GM12878 (cell line): ENCODE measurements around the gene EFCAB8. TPM values are rescaled to one million over a fixed set of nuclear protein-coding genes. Genes with fewer than 3 reads are reported as not detected.

Experiments used
- CBFB ChIP-seq: IDR thresholded peaks from 2 replicates; pipeline ENCODE4 v1.6.1; 2016; ENCODE audit warnings: antibody characterized with exemption, low read depth
- CHD1 ChIP-seq: IDR thresholded peaks from 2 replicates; pipeline ENCODE4 v1.6.1; 2012; ENCODE audit warnings: low read depth, low read length, improper control_type of control experiment
- CHD2 ChIP-seq: IDR thresholded peaks from 2 replicates; pipeline ENCODE4 v1.6.1; 2011; ENCODE audit warnings: low read depth, low read length, improper control_type of control experiment, borderline replicate concordance
- CHD4 ChIP-seq: fragments of 200-600 bp; sonication (generic); IDR thresholded peaks from 2 replicates; pipeline ENCODE4 v1.6.1; 2016; ENCODE audit warnings: mild to moderate bottlenecking
- HDGF ChIP-seq: fragments of 450-650 bp; IDR thresholded peaks from 2 replicates; pipeline ENCODE4 v1.6.1; 2016; ENCODE audit warnings: antibody characterized with exemption
- IKZF1 ChIP-seq: fragments of 450-650 bp; conservative IDR thresholded peaks from 2 replicates; pipeline ENCODE4 v1.6.1; 2017; ENCODE audit warnings: antibody characterized with exemption, mild to moderate bottlenecking
- KAT2A ChIP-seq: conservative IDR thresholded peaks from 2 replicates; pipeline ENCODE4 v1.6.1; 2011; ENCODE audit warnings: low read depth, low read length; ENCODE audit not compliant: control insufficient read depth
- RUNX3 ChIP-seq: IDR thresholded peaks from 2 replicates; pipeline ENCODE4 v1.6.1; 2012; ENCODE audit warnings: low read length, inconsistent platforms
- SMARCA5 ChIP-seq: fragments of 450-650 bp; IDR thresholded peaks from 2 replicates; pipeline ENCODE4 v1.6.1; 2017; ENCODE audit warnings: mild to moderate bottlenecking
- WRNIP1 ChIP-seq: IDR thresholded peaks from 2 replicates; pipeline ENCODE4 v1.6.1; 2011; ENCODE audit warnings: low read depth, low read length, improper control_type of control experiment, borderline replicate concordance
- polyA plus RNA-seq, 11 experiments: library from polyadenylated mRNA; depleted of rRNA in 4 of 11; unstranded in 6 of 11; stranded (reverse) in 5 of 11; fragments of >200 nt; fragmentation: Nextera tagmentation in 4 of 11; fragmentation: Illumina TruSeq in 1 of 11; extraction: Ambion mirVana in 4 of 11; extraction: Trizol in 1 of 11; gene quantifications; 1 replicate in 1 of 11; 2 replicates in 10 of 11; pipeline versions ENCODE4 v1.2.1 to v1.2.3, GENCODE V29; 2011 to 2016; ENCODE audit warnings: inconsistent platforms in 2 of 11, missing spikeins in 2 of 11, low read depth in 1 of 11
- total RNA-seq, 4 experiments: library from RNA; depleted of rRNA in 3 of 4; stranded (reverse); fragments of >200 nt in 3 of 4; fragmentation: Illumina TruSeq in 1 of 4; extraction: Trizol in 1 of 4; gene quantifications; 2 replicates each; pipeline versions ENCODE4 v1.2.1 to v1.2.3, GENCODE V29; 2013 to 2021
- TF ChIP-seq, protein P1 (sequence below): IDR thresholded peaks from 2 replicates; pipeline ENCODE4 v1.6.1; 2012; ENCODE audit warnings: low read depth, low read length, improper control_type of control experiment
- TF ChIP-seq, protein P2 (sequence below), 3 experiments: IDR thresholded peaks in 2 of 3; conservative IDR thresholded peaks in 1 of 3; 2 replicates each; pipeline ENCODE4 v1.5.1; 2011; ENCODE audit warnings: low read depth in 3 of 3, low read length in 3 of 3, mild to moderate bottlenecking in 3 of 3, control low read depth in 2 of 3, moderate library complexity in 2 of 3, inconsistent platforms in 1 of 3, mixed read lengths in 1 of 3; ENCODE audit not compliant: control insufficient read depth in 2 of 3, insufficient read depth in 1 of 3; ENCODE audit errors: extremely low read depth in 1 of 3
- TF ChIP-seq, protein P3 (sequence below): IDR thresholded peaks from 2 replicates; pipeline ENCODE4 v1.6.1; 2012; ENCODE audit warnings: mild to moderate bottlenecking, low read depth, low read length
- TF ChIP-seq, protein P4 (sequence below): fragments of 450-650 bp; formaldehyde crosslinking; IDR thresholded peaks from 2 replicates; pipeline ENCODE4 v1.5.0; 2022; ENCODE audit warnings: mild to moderate bottlenecking, missing genetic modification characterization

The EFCAB8 gene
- total and polyA plus RNA-seq, 10 of the 15 experiments (the other 5 are each of a cell fraction or from before 2014, with no cell fraction given) = 0.04 to 0.18 (median 0.06) TPM; not detected in 4

DNA sequence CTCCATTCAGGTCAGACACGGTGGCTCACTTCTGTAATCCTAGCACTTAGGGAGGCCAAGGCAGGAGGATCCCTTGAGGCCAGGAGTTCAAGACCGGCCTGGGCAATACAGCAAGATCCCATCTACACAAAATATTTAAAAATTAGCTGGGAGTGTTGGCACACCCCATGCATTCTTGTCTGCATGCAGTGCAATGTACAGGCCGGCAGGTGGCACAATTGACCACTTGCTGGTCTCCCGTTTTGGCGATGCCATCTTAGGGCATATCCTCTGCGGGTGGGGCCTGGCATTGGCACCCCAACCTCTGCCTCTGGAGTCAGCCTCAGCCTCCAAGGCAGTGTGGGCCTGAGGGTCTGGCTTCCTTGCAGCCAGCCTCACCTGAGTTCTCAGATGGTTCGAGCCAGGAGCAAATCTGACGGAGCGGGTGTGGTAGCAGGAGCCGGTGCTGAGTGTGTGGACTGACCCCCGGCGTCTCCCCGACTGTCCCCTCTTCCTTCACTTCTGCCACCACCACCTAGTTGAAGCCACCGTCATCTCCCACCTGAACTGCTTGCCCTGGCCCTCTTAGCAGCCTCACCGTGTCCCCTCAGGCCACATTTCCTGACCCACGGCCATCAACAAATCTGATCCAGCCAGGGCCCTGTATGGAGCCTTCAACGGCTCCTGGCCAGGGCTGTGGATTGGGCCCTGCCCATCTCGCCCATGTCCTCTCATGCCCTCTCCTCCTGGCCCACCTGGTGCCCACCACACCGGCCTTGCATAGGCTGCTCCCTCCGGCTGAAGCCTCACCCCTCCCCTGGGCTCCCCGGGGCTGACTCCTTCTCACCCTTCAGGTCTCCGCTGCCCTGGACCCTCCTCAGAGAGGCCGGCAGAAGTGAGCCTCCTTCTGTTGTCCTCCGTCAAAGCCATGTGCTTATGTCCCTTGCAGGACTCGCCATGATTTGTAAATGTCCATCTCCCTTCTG is 44.0 kb downstream of the EFCAB8 start (continued):
- TF ChIP-seq, protein P1, sequence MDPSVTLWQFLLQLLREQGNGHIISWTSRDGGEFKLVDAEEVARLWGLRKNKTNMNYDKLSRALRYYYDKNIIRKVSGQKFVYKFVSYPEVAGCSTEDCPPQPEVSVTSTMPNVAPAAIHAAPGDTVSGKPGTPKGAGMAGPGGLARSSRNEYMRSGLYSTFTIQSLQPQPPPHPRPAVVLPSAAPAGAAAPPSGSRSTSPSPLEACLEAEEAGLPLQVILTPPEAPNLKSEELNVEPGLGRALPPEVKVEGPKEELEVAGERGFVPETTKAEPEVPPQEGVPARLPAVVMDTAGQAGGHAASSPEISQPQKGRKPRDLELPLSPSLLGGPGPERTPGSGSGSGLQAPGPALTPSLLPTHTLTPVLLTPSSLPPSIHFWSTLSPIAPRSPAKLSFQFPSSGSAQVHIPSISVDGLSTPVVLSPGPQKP = no peak
- TF ChIP-seq HDGF (no peak), IKZF1 (no peak), CHD2 (no peak), CHD1 (no peak), RUNX3 (0 out of 2 replicates have a peak, but pooled peaks have one; percentile 20), KAT2A (no peak), WRNIP1 (no peak), CBFB (no peak), SMARCA5 (0 out of 2 replicates have a peak, but pooled peaks have one; percentile 30), CHD4 (no peak)
- TF ChIP-seq, protein P2, sequence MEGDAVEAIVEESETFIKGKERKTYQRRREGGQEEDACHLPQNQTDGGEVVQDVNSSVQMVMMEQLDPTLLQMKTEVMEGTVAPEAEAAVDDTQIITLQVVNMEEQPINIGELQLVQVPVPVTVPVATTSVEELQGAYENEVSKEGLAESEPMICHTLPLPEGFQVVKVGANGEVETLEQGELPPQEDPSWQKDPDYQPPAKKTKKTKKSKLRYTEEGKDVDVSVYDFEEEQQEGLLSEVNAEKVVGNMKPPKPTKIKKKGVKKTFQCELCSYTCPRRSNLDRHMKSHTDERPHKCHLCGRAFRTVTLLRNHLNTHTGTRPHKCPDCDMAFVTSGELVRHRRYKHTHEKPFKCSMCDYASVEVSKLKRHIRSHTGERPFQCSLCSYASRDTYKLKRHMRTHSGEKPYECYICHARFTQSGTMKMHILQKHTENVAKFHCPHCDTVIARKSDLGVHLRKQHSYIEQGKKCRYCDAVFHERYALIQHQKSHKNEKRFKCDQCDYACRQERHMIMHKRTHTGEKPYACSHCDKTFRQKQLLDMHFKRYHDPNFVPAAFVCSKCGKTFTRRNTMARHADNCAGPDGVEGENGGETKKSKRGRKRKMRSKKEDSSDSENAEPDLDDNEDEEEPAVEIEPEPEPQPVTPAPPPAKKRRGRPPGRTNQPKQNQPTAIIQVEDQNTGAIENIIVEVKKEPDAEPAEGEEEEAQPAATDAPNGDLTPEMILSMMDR (IDR thresholded peaks at IDR 0.05 in 2 of 3, conservative IDR thresholded peaks at IDR 0.05 in 1 of 3; ENCODE audit: control insufficient read depth in 2 of 3, extremely low read depth in 1 of 3, insufficient read depth in 1 of 3, low read depth in 3 of 3, low read length in 3 of 3) = peak; percentile 89 to 96 (median 93)
- TF ChIP-seq, protein P3, sequence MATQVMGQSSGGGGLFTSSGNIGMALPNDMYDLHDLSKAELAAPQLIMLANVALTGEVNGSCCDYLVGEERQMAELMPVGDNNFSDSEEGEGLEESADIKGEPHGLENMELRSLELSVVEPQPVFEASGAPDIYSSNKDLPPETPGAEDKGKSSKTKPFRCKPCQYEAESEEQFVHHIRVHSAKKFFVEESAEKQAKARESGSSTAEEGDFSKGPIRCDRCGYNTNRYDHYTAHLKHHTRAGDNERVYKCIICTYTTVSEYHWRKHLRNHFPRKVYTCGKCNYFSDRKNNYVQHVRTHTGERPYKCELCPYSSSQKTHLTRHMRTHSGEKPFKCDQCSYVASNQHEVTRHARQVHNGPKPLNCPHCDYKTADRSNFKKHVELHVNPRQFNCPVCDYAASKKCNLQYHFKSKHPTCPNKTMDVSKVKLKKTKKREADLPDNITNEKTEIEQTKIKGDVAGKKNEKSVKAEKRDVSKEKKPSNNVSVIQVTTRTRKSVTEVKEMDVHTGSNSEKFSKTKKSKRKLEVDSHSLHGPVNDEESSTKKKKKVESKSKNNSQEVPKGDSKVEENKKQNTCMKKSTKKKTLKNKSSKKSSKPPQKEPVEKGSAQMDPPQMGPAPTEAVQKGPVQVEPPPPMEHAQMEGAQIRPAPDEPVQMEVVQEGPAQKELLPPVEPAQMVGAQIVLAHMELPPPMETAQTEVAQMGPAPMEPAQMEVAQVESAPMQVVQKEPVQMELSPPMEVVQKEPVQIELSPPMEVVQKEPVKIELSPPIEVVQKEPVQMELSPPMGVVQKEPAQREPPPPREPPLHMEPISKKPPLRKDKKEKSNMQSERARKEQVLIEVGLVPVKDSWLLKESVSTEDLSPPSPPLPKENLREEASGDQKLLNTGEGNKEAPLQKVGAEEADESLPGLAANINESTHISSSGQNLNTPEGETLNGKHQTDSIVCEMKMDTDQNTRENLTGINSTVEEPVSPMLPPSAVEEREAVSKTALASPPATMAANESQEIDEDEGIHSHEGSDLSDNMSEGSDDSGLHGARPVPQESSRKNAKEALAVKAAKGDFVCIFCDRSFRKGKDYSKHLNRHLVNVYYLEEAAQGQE = no peak
- TF ChIP-seq, protein P4, sequence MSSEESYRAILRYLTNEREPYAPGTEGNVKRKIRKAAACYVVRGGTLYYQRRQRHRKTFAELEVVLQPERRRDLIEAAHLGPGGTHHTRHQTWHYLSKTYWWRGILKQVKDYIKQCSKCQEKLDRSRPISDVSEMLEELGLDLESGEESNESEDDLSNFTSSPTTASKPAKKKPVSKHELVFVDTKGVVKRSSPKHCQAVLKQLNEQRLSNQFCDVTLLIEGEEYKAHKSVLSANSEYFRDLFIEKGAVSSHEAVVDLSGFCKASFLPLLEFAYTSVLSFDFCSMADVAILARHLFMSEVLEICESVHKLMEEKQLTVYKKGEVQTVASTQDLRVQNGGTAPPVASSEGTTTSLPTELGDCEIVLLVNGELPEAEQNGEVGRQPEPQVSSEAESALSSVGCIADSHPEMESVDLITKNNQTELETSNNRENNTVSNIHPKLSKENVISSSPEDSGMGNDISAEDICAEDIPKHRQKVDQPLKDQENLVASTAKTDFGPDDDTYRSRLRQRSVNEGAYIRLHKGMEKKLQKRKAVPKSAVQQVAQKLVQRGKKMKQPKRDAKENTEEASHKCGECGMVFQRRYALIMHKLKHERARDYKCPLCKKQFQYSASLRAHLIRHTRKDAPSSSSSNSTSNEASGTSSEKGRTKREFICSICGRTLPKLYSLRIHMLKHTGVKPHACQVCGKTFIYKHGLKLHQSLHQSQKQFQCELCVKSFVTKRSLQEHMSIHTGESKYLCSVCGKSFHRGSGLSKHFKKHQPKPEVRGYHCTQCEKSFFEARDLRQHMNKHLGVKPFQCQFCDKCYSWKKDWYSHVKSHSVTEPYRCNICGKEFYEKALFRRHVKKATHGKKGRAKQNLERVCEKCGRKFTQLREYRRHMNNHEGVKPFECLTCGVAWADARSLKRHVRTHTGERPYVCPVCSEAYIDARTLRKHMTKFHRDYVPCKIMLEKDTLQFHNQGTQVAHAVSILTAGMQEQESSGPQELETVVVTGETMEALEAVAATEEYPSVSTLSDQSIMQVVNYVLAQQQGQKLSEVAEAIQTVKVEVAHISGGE (CRISPR knock-in tag) = no peak
